GM12874 (cell line): ENCODE results near the gene RAPGEF5.

Experiments
- TF ChIP-seq, protein P1 (sequence below): IDR thresholded peaks from 2 replicates; pipeline ENCODE4 v1.5.1; 2011; ENCODE audit warnings: low read depth, mild to moderate bottlenecking, control low read depth, low read length, moderate library complexity; ENCODE audit not compliant: insufficient read depth

Gene RAPGEF5

DNA sequence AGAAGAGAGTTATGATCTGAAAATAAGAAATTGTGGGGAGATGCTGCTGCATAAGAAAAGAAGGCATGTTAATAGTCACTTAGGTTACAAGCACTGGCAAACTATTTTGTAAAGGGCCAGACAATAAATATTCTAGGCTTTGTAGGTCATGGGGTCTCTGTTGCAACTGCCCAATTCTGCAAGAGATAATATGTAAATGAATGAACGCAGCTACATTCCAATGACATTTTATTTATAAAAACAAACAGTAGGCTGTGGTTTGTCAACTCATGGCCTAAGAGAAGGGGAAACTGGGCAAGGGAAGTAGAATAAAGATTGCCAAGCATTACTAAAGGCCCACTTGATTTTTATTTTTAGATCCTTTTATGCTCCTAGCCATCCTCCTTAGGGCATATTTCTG, 133.1 kb downstream of the RAPGEF5 start:
- TF ChIP-seq, protein P1, sequence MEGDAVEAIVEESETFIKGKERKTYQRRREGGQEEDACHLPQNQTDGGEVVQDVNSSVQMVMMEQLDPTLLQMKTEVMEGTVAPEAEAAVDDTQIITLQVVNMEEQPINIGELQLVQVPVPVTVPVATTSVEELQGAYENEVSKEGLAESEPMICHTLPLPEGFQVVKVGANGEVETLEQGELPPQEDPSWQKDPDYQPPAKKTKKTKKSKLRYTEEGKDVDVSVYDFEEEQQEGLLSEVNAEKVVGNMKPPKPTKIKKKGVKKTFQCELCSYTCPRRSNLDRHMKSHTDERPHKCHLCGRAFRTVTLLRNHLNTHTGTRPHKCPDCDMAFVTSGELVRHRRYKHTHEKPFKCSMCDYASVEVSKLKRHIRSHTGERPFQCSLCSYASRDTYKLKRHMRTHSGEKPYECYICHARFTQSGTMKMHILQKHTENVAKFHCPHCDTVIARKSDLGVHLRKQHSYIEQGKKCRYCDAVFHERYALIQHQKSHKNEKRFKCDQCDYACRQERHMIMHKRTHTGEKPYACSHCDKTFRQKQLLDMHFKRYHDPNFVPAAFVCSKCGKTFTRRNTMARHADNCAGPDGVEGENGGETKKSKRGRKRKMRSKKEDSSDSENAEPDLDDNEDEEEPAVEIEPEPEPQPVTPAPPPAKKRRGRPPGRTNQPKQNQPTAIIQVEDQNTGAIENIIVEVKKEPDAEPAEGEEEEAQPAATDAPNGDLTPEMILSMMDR = no peak

DNA sequence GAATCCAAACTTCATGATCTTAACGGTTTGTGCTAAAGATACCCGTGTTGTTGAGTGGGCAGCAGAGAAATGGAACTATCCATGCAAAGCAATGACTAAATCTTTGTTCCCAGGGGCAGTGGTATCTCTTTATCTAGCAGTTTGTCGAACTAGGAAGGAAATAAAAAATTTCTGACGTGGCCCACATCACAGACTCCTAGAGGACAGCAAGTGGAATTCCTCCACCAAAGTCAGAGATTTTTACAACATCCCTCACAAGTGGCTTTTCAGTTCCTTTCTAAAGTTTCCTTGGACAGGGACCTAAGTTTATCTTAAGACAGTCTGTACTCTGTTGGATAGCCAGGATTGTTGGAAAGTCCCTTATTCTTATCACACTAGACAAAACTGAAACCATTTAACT, 136.0 kb downstream of the RAPGEF5 start:
- TF ChIP-seq, protein P1 = no peak

DNA sequence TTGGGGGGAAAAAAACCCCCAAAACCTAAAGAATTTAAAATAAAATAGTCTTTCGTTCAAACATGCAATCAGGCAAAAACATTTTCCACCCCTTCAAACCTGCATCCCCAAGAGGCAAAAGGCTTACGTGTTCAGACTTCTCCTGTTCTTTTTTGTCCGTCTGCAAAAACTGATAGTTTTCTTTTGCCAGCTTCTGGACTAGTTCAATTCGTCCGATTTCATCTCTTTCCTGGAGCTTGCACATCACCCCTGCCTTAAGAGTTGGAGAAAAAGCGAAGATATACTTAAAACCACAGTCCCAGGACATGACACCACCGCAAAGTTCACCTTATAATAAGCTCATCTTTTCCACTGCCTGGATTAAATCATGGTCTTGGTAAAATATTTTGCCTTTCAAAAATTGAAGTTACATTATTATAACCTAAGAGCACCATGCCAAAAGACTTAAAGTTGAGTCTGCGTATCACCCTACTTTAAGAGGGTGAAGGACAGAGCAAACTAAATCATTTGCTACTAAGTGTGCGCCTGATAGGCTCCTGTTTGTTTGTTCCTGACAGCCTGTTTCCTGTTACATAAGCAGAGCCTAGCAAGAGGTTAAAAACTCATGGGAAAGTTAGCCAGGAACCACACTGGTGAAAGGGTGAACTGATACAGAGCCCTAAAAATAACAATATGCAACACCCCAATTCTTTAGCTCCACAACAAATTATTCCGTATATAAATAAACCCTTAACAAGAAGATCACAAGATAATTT, 137.0 kb downstream of the RAPGEF5 start:
- TF ChIP-seq, protein P1 = no peak

DNA sequence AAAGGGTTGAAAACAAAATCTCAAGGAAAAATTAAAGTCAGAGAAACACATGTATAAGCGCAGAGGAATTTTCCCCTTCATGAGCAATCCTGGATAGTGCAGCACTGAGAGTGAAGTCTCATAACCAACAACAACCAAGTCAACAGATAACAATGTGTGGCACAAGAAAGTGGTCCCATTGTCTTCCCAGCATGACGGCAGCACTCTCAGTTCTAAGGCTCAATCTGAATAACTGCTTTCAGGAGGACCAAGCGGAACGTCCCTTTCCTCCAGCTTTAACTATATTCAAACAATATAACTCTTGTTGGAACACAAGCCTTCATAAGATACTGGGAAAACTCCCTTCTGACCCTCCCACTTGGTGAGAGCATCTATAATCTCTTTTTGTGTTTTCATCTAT, 137.9 kb downstream of the RAPGEF5 start:
- TF ChIP-seq, protein P1 = no peak

DNA sequence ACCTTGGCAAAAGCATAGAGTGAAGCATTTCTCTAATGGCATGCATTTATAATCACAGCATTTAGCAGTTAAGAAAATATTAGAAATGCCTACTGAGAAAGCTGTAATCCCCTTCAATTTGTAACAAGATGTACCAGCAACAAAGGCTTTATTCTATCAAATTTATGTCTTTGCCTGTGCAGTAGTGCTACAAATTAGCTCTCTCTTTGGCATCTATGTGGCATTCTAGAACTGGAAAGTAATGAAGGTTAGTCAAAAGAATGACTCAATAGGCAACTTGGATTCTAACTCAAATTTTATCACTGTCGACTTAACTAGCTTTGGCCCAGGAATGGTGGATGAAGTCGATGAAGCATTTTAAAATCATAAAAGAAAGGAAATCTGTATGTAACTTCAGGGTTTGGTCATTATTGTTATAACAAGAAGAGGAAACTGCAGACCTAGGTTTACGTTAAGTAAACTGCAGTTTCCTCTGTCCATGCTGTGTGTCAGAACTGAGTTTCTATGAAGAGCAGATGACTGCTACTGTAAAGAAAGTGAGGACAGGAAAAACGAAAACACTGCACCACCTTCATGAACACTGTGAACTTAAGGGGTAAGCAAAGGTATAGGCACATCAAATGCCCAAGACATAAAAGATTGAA, 140.0 kb downstream of the RAPGEF5 start:
- TF ChIP-seq, protein P1 = no peak

DNA sequence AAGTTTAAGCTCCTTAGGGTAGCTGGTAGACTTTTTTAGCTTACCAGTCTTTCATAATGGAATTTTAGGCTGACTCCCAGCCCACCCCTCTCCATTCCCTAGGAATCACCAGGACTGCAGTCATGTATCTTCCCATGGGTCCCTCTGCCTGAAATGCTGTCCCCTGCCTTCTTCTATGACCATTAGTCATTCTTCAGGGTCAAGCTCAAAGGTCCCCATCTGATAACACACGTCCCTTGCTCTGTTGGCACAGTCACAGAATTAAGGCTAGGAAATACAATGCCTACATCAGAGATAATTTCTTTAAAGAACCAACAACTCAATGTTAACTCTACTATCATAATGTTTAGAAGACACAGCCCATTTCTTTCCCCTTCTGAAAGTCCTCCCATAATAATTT, 140.6 kb downstream of the RAPGEF5 start:
- TF ChIP-seq, protein P1 = no peak

DNA sequence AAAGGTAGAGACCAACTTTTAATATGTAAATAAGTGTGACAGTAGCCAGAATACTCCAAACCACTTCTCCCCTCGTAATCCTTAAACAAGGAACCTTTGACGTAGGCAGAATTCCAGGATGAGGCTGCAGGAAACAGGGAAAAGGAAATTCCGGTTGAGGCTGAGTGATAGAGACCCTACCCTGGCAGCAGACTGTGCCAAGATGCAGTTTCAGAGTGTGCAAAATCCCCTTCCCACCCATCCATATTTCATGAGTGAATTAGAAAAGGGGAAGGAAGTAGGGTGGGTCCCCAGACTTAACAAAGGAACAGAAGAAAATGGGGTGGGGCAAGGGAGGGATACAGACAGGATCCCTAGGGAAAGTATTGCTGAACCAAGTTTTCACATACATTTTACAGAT, 143.0 kb downstream of the RAPGEF5 start:
- TF ChIP-seq, protein P1 = no peak
